GM18858 (cell line): ENCODE data around the gene ADCY3.
"Not testable (repeated sequence)": the region's sequence is repeated elsewhere in the genome, so short reads cannot be mapped to it uniquely, and the experiment has no call there.

Experiments
- ATAC-seq: cut with Tn5 transposase; IDR thresholded peaks from one replicate; pipeline ENCODE4 v1.9.1; 2021; ENCODE audit not compliant: unreplicated experiment

Gene ADCY3

GRCh38 chr2:24852431-24853020, 67.5 kb downstream of the ADCY3 start:
- no peak for ATAC-seq

DNA sequence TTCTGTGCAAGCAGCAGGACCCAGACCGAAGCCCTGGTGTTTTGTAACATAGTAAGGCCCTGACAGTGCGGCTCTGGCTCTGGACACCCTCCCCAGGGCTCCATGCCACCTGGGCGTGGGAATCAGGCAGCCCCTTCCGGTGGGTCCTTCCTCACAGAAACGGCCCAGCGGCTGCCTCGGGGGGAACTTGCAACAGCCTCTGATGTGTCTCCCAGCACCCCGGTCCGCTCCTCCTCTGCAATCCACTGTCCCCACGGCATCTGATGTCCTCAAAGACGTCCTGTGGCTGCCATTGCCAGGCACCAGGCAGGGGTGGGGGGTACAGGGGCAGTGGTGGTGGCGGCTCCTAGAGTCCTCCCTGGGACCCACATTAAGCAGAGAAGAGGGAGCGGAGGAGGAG, 68.0 kb downstream of the ADCY3 start:
- ATAC-seq = no peak

- ATAC-seq = no peak
Observed at GRCh38 chr2:24850944-24851343, 69.1 kb downstream of the ADCY3 start.

DNA sequence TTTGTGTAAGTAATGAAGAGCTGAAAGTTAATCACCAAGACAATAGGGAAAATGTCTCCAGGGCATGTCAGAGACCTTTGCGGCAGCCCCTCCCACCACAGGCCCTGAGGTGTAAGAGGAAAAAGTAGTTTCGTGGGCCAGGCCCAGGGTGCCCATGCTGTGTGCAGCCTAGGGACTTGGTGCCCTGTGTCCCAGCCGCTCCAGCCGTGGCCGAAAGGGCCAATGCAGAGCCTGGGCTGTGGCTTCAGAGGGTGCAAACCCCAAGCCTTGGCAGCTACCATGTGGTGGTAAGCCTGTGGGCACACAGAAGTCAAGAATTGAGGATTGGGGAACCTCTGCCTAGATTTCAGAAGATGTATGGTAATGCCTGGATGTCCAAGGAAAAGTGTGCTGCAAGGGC, 74.3 kb downstream of the ADCY3 start:
- no peak for ATAC-seq

GRCh38 chr2:24844023-24844685, 75.9 kb downstream of the ADCY3 start:
- no peak for ATAC-seq

DNA sequence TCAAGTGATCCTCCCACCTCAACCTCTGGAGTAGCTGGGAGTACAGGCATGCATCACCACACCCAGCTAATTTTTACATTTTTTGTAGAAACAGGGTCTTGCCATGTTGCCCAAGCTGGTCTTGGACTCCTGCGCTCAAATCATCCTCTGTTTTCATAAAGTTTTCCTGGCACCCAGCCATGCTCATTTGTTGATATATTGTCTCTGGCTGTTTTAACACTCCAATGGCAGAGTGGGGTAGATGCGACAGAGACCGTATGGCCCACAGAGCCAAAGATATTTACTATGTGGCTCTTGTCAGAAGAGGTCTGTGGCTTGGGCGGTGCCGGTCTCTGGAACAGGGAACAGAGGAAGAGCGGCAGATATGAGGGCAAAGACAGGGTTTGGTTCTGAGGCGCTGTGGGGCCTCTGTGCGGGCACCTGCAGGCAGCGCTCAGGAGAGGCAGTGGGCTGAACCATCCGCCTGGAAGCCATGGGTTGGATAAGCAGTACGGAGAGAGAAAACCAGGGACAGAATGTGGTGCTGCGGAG, 76.6 kb downstream of the ADCY3 start:
- ATAC-seq = no peak

- no peak for ATAC-seq
Observed at GRCh38 chr2:24842081-24843050, 77.7 kb downstream of the ADCY3 start.

DNA sequence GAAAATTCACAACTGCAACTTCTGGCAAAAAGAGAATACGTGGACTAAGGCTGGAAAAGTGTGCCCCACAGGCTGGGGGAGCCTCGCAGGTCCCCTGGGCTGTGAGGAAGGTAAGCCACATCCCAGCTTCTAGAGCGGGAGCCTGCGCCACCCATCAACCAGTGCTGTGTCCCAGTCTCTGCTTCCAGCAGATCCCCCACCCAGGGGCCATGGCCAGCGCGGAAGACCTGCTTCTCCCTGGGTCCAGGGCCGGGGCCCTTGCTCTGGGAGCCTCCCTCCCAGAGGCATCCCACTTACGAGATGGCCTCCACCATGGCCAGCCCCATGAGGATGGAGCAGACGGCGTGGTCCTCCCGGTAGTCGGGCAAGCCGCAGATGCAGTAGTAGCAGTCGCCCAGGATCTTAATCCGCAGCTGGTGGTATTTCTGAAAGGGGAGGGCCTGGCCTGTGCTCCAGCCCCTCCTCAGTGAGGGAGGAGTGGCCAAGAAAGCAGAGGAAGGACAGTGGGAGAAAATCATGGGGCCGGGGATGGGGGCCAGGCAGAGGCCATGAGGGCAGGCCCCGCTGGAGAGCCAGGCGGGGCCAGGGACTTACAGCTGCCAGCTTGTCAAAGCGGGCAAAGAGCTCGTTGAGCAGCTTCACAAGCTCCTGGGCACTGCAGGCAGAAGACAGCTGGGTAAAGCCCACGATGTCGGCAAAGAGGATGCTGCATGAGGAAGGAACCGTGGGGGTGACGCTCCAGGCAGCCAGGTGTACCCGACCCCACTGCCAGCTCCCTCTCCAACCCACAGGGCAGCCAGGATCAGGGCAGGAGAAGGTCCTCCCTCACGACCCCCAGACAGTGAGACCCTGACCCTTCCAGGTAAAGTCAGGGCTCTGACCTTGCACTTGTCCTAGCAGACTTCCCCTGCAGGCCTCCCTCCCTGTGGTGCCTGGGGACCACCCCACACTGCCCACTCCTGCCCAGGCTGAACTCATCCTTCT, 78.8 kb downstream of the ADCY3 start:
- ATAC-seq = no peak

- no peak for ATAC-seq
Observed at GRCh38 chr2:24840164-24840869, 79.7 kb downstream of the ADCY3 start.

- no peak for ATAC-seq
Observed at GRCh38 chr2:24839729-24840128, 80.3 kb downstream of the ADCY3 start.

DNA sequence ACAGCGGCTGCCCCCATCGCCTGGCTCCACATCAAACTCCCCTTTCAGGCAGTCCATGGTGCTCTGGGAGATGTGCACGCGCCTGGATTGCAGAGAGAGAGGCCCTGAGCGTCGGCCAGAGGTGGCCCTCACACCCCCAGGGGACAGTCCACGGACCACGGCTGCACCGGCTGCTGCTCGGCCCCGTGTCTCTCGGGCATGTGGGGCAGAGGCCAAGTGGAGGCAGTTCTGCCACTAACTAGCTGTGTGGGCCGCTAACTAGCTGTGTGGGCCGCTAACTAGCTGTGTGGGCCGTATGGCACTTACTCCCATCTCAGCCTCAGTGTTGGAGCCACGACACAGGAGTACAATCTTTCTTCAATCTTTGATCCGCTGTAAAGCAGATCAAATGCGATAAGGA, 81.5 kb downstream of the ADCY3 start:
- no peak for ATAC-seq

GRCh38 chr2:24837996-24838513, 82.0 kb downstream of the ADCY3 start:
- no peak for ATAC-seq

DNA sequence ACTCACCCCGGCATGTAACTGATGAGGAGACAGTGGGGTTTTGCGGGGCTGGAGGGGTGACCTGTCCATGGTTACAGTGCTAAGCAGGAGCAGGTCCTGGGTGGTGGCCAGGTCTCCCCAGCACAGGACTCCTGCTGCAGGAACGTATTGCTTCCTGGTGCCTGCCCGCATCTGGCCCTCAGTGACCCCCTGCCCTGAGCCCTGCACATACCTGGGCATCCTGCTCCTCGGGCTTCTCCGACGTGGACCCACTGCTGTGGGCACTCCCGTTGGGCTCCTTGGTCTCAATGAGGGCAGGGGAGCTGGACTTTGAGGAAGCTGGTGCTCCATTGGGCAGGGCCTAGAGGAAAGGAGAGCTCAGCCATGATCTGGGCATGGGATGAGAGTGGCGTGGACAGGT, 83.3 kb downstream of the ADCY3 start:
- no peak for ATAC-seq

- ATAC-seq = no peak
Observed at GRCh38 chr2:24836206-24836605, 83.8 kb downstream of the ADCY3 start.

- ATAC-seq = not testable (repeated sequence)
Observed at GRCh38 chr2:24835411-24835810, 84.6 kb downstream of the ADCY3 start.

DNA sequence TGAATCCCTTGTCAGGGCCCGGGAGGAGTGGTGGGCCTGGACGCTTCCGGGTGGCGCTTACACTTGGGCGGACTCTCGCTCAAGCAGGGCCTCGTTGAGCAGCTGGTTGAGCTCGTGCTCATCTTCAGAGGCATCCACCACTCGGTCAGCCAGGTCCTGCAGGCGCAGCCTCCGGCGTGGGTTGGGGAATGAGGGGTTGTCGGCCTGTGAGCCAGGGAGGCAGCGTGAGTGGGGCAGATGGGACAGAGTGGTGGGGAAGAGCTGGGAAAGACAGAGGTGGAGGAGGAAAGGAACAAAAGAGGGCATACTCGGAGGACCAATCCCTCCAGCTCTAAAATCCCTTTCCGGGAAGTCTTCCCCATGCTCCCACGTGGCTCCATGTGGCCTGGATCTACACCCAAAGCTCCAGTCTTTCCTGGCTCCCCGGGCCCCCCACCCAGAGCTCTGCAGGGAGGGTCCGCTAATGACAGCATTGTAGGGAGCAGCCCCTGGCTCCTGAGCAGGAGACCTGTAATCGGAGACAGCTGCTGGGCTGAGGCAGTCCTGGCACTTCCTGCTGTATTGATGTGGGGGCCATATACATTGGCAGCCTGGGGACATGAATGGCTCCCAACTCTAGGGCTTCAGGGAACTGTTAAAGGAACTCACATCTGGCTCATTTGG, 85.2 kb downstream of the ADCY3 start:
- no peak for ATAC-seq

DNA sequence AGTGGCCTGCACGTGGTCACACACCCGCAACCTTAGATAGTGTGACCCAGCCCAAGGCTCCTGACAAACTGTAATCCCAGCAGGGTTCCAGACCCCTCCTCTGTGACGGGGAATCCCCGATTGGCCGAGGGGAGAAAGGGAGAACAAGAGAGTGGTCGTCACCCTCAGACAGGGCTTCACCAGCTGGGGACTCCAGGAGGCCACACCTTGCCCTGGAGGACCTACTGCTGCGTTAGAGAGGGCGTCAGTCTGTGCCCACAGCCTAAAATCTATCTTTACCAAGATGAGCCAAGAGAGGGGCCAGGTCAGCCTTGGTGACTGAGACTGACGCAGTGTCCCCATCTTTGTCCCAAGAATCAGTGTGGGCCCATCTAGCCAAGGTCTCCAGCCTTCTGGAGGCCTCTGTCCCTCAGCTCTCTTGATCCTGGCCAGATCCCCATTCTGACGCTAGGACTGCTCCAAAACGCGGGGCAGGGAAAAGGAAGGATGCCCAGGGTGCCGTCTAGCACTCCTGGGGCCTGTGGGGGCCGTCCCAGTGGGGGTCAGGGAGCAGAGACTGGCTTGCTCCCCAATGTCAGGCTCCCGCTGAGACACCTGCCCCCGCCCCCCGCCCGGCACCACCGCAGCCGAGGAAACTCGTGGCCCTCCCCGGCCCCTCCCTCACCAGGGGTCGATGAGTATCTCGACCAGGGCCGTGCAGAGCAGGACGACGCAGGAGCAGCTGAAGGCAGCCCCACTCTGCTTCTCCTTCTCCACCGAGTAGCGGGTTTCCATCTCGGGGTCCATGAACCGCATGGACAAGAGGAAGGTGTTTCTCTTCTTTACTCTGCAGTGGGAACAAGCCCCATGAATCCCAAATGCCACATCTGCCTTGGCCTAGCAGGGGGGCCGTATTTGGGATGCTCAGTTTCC, 86.0 kb downstream of the ADCY3 start:
- ATAC-seq = no peak
